ENCODE measurements around the gene EPG5. TPM values are rescaled to one million over a fixed set of nuclear protein-coding genes. Genes with fewer than 3 reads are reported as not detected.

EPG5 gene
- total RNA-seq, 1 experiment from 2014 or later = 12.9 TPM

DNA sequence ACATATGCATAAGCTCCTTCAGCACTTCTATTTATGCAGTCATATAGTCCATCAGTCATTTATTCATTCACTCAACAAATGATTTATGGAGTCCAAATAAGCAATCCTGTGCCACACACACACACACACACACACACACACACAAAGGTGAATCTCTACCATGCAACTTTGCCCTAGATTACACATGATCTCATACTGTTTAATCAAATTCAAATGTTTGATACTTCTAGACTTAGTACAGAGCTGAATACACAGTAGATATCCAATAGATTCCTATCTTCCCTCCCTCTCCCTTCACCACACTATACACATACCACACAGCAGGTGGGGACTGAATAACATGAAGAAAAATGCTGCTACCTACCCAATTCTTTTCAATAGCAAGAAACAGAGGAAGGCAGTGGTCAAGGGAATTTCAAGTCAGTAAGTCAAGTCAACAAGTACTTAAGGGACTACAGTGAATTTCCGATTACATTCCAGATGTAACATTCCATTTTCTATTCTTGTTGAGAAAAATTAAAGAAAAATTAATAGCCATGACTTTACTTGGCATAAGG lies 65.4 kb downstream of the EPG5 start:
- ATAC-seq (no peak), DNase-seq (ENCODE audit: low read depth, low spot score) (no peak)
- Histone ChIP-seq H3K27me3 (ENCODE audit: control insufficient read depth, insufficient read depth, low read length) (no peaks in the 10 kb centered on the region), H3K9me3 (ENCODE audit: control insufficient read depth, insufficient read depth, low read depth, low read length) (no peaks in the 10 kb centered on the region), H3K4me3 (ENCODE audit: low read depth in 2 of 2, low read length in 2 of 2) (no peak overlapping the region), H3K4me1 (ENCODE audit: control insufficient read depth, insufficient read depth, low read length) (no peaks in the 10 kb centered on the region), H3K36me3 (ENCODE audit: control insufficient read depth, insufficient read depth, low read length) (no peaks in the 10 kb centered on the region; the same call in 1 of the 2 replicates), H3K27ac (ENCODE audit: low read length) (no peak overlapping the region)
- in situ Hi-C loops (cut with HindIII; ENCODE audit: low pct_unique_long_range_greater_than_20kb, low sequenced_read_pairs) = no loop called here
- intact Hi-C loops (cut with micrococcal nuclease; ENCODE audit: unreplicated experiment) = no loop called here
- ChIA-PET POLR2A (no interaction called here), CTCF (no interaction called here)
- no TSS peak for BruUV-seq (replicated peaks)
- TF ChIP-seq TCF7L2 (IDR thresholded peaks at IDR 0.05; ENCODE audit: low read depth, low read length) = no peak
- no peak for TF ChIP-seq SIN3A (IDR thresholded peaks at IDR 0.05; ENCODE audit: borderline replicate concordance, insufficient read depth, low read depth, low read length)
- TF ChIP-seq CTCF (IDR thresholded peaks at IDR 0.05) = no peak
- TF ChIP-seq POLR2AphosphoS5 (IDR thresholded peaks at IDR 0.05; ENCODE audit: low read depth, low read length) = no peak
- no peak for TF ChIP-seq REST (IDR thresholded peaks at IDR 0.05; ENCODE audit: insufficient read depth in 1 of 2, low read depth in 2 of 2, low read length in 1 of 2)

GRCh38 chr18:45900623-45901022 lies 66.5 kb downstream of the EPG5 start:
- in situ Hi-C loops (cut with HindIII; ENCODE audit: low pct_unique_long_range_greater_than_20kb, low sequenced_read_pairs) = no loop called here
- Histone ChIP-seq H3K9me3 (ENCODE audit: control insufficient read depth, insufficient read depth, low read depth, low read length) (no peaks in the 10 kb centered on the region), H3K4me1 (ENCODE audit: control insufficient read depth, insufficient read depth, low read length) (no peaks in the 10 kb centered on the region), H3K27ac (ENCODE audit: low read length) (no peak overlapping the region), H3K4me3 (ENCODE audit: low read depth in 2 of 2, low read length in 2 of 2) (no peak overlapping the region), H3K36me3 (ENCODE audit: control insufficient read depth, insufficient read depth, low read length) (no peaks in the 10 kb centered on the region; the same call in 1 of the 2 replicates), H3K27me3 (ENCODE audit: control insufficient read depth, insufficient read depth, low read length) (no peaks in the 10 kb centered on the region)
- intact Hi-C loops (cut with micrococcal nuclease; ENCODE audit: unreplicated experiment) = no loop called here
- DNase-seq (ENCODE audit: low read depth, low spot score) (no peak), ATAC-seq (no peak)
- CTCF ChIA-PET = interaction anchor here (0.6 kb wide), 1 partner anchor 17 kb away, joined by 7 read pairs; no protein-coding TSS in a partner anchor
- no peak for TF ChIP-seq CTCF (IDR thresholded peaks at IDR 0.05)
- TF ChIP-seq POLR2AphosphoS5 (IDR thresholded peaks at IDR 0.05; ENCODE audit: low read depth, low read length) = no peak
- TF ChIP-seq TCF7L2 (IDR thresholded peaks at IDR 0.05; ENCODE audit: low read depth, low read length) = no peak
- no peak for TF ChIP-seq SIN3A (IDR thresholded peaks at IDR 0.05; ENCODE audit: borderline replicate concordance, insufficient read depth, low read depth, low read length)
- TF ChIP-seq REST (IDR thresholded peaks at IDR 0.05; ENCODE audit: insufficient read depth in 1 of 2, low read depth in 2 of 2, low read length in 1 of 2) = no peak
- POLR2A ChIA-PET = no interaction called here
- BruUV-seq (replicated peaks) = no TSS peak

Measured in Panc1 (cell line).